Mesothelial cell of epicardium (in vitro differentiated cells): ENCODE data around the gene GSG1L. TPM values are rescaled to one million over a fixed set of nuclear protein-coding genes. Genes with fewer than 3 reads are reported as not detected.

Experiments used
- DNase-seq, 2 experiments: peaks; one replicate each; pipeline ENCODE4 v3.0.0; 2021; ENCODE audit warnings: low spot score in 2 of 2; ENCODE audit not compliant: unreplicated experiment in 2 of 2
- H3K27ac Mint-ChIP-seq: 2 replicates; pipeline ENCODE4 v1.8.0; 2021; ENCODE audit warnings: mixed read lengths
- H3K27me3 Mint-ChIP-seq: 2 replicates; pipeline ENCODE4 v1.8.0; 2021; ENCODE audit warnings: low read depth, mixed read lengths
- H3K36me3 Mint-ChIP-seq: 2 replicates; pipeline ENCODE4 v1.8.0; 2021; ENCODE audit warnings: mixed read lengths
- H3K4me1 Mint-ChIP-seq: 2 replicates; pipeline ENCODE4 v1.8.0; 2021; ENCODE audit warnings: mixed read lengths
- H3K4me3 Mint-ChIP-seq: 2 replicates; pipeline ENCODE4 v1.8.0; 2021; ENCODE audit warnings: mild to moderate bottlenecking, moderate library complexity, mixed read lengths
- H3K9me3 Mint-ChIP-seq: 2 replicates; pipeline ENCODE4 v1.8.0; 2021; ENCODE audit warnings: mixed read lengths
- total RNA-seq: library from RNA; stranded (reverse); gene quantifications from 3 replicates; pipeline ENCODE4 v1.2.1, GENCODE V29; 2021
- TF ChIP-seq, protein P1 (sequence below): fragments of 200-600 bp; sonication (generic); IDR thresholded peaks from one replicate; pipeline ENCODE4 v1.5.0; 2021; ENCODE audit warnings: antibody characterized with exemption; ENCODE audit not compliant: unreplicated experiment

GSG1L gene
- total RNA-seq, 1 donor from 2014 or later: 1.7 TPM

- Mint-ChIP-seq H3K27ac (no peak overlapping the region), H3K4me3 (no peak overlapping the region)
Observed at GRCh38 chr16:28090646-28091377, 27.3 kb upstream of the GSG1L start.

DNA sequence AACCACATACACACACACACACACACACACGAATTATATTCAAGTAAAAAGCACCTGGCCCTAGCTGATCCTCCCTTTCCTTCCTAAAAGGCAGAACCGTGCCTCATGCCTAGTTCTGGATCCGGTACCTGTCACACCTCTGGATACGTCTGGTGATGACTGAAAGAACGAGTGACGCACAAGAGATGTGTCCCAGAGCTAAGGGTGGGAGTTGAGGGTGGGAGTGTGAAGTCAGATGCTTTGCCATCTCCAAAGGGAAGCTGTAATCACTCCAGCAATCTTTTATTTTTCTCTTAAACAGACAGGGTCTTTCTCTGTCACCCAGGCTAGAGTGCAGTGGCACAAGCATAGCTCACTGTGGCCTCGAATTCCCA, 26.5 kb upstream of the GSG1L start:
- TF ChIP-seq, protein P1, sequence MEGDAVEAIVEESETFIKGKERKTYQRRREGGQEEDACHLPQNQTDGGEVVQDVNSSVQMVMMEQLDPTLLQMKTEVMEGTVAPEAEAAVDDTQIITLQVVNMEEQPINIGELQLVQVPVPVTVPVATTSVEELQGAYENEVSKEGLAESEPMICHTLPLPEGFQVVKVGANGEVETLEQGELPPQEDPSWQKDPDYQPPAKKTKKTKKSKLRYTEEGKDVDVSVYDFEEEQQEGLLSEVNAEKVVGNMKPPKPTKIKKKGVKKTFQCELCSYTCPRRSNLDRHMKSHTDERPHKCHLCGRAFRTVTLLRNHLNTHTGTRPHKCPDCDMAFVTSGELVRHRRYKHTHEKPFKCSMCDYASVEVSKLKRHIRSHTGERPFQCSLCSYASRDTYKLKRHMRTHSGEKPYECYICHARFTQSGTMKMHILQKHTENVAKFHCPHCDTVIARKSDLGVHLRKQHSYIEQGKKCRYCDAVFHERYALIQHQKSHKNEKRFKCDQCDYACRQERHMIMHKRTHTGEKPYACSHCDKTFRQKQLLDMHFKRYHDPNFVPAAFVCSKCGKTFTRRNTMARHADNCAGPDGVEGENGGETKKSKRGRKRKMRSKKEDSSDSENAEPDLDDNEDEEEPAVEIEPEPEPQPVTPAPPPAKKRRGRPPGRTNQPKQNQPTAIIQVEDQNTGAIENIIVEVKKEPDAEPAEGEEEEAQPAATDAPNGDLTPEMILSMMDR: no peak
- H3K9me3 Mint-ChIP-seq: no peaks in the 10 kb centered on the region
- no peak overlapping the region for H3K4me3 Mint-ChIP-seq
- no peaks in the 10 kb centered on the region for H3K27me3 Mint-ChIP-seq
- DNase-seq: no peak
- peaks cover 8% of the 10 kb centered on the region for H3K4me1 Mint-ChIP-seq
- no peaks in the 10 kb centered on the region for H3K36me3 Mint-ChIP-seq
- no peak overlapping the region for H3K27ac Mint-ChIP-seq

More at GRCh38 chr16:28090646-28091377, 27.3 kb upstream of the GSG1L start:
- Mint-ChIP-seq H3K4me1 (peaks cover 8% of the 10 kb centered on the region), H3K27me3 (no peaks in the 10 kb centered on the region), H3K9me3 (no peaks in the 10 kb centered on the region), H3K36me3 (no peaks in the 10 kb centered on the region)
- no peak for DNase-seq
- TF ChIP-seq, protein P1: no peak

GRCh38 chr16:28089205-28089991, 25.9 kb upstream of the GSG1L start:
- Mint-ChIP-seq H3K36me3 (no peaks in the 10 kb centered on the region), H3K4me1 (peaks cover 8% of the 10 kb centered on the region), H3K27ac (no peak overlapping the region), H3K4me3 (no peak overlapping the region), H3K9me3 (no peaks in the 10 kb centered on the region), H3K27me3 (no peaks in the 10 kb centered on the region)
- TF ChIP-seq, protein P1: no peak
- DNase-seq: no peak

GRCh38 chr16:28087675-28088300, 24.3 kb upstream of the GSG1L start:
- no peak for DNase-seq
- Mint-ChIP-seq H3K27me3 (no peaks in the 10 kb centered on the region), H3K27ac (no peak overlapping the region), H3K4me1 (peaks cover 3% of the 10 kb centered on the region), H3K36me3 (no peaks in the 10 kb centered on the region), H3K4me3 (no peak overlapping the region), H3K9me3 (no peaks in the 10 kb centered on the region)
- TF ChIP-seq, protein P1: no peak

- TF ChIP-seq, protein P1: no peak
- no peaks in the 10 kb centered on the region for H3K27me3 Mint-ChIP-seq
- peaks cover 7% of the 10 kb centered on the region for H3K4me1 Mint-ChIP-seq
- no peak overlapping the region for H3K27ac Mint-ChIP-seq
- no peaks in the 10 kb centered on the region for H3K36me3 Mint-ChIP-seq
- no peak for DNase-seq
- H3K9me3 Mint-ChIP-seq: no peaks in the 10 kb centered on the region
- H3K4me3 Mint-ChIP-seq: no peak overlapping the region
Observed at GRCh38 chr16:28087140-28087660, 23.7 kb upstream of the GSG1L start.
